Right lobe of liver (tissue), 6 donors: ENCODE data around the gene CORO2B. TPM values are rescaled to one million over a fixed set of nuclear protein-coding genes. Genes with fewer than 3 reads are reported as not detected.

Source experiments
- ATAC-seq, 4 donors: fragments of 200-7000 bp; cut with Tn5 transposase; one replicate each; pipeline ENCODE4 v1.9.1; 2020; ENCODE audit warnings: mild to moderate bottlenecking in 4 of 4, moderate library complexity in 4 of 4
- DNase-seq, 3 donors: peaks; one replicate each; pipeline ENCODE4 v3.0.0-alpha.2; 2020
- H3K27ac ChIP-seq, 3 donors: fragments of 200-600 bp; one replicate each; pipeline ENCODE4 v1.8.0; 2022
- H3K27me3 ChIP-seq, 2 donors: fragments of 200-600 bp; one replicate each; pipeline ENCODE4 v1.8.0; 2022
- H3K36me3 ChIP-seq, 4 donors: fragments of 200-600 bp; sonication (generic) in 1 of 4; one replicate each; pipeline versions ENCODE4 v1.5.1 to v1.8.0; 2017 to 2022; ENCODE audit warnings: control low read depth in 1 of 4
- H3K4me1 ChIP-seq, 4 donors: fragments of 200-600 bp; sonication (generic) in 1 of 4; one replicate each; pipeline versions ENCODE4 v1.5.1 to v1.8.0; 2017 to 2022; ENCODE audit warnings: control low read depth in 1 of 4
- H3K4me3 ChIP-seq, 3 donors: fragments of 200-600 bp; one replicate each; pipeline ENCODE4 v1.8.0; 2022
- H3K9me3 ChIP-seq, 4 donors: fragments of 200-600 bp; sonication (generic) in 1 of 4; one replicate each; pipeline versions ENCODE4 v1.5.1 to v1.8.0; 2017 to 2022; ENCODE audit warnings: control low read depth in 1 of 4
- CTCF ChIP-seq, 4 donors: fragments of 200-600 bp in 3 of 4; fragments of 450-650 bp in 1 of 4; IDR thresholded peaks; one replicate each; pipeline versions ENCODE4 v1.5.1 to v1.8.0; 2016 to 2022; ENCODE audit warnings: antibody characterized with exemption in 4 of 4, mild to moderate bottlenecking in 2 of 4
- POLR2A ChIP-seq: fragments of 450-650 bp; IDR thresholded peaks from one replicate; pipeline ENCODE4 v1.6.1; 2017; ENCODE audit warnings: antibody characterized with exemption, mild to moderate bottlenecking
- WGBS: methylation state at CpG from one replicate; pipeline ENCODE4 v1.1.6; 2018; ENCODE audit warnings: low coverage, low lambda C conversion rate; ENCODE audit not compliant: insufficient coverage; ENCODE audit errors: missing lambda C conversion rate; 5-methylcytosine and 5-hydroxymethylcytosine counted together
- intact Hi-C, 2 donors: fragments of 100-400 bp; cut with DNase I; formaldehyde crosslinking; loops; one replicate each; pipeline versions ENCODE4 v1.11.2 to v1.14.1; 2022
- total RNA-seq, 6 experiments: library from RNA; depleted of rRNA in 2 of 6; stranded (reverse); fragments of >200 nt in 2 of 6; fragmentation: NEBNext Ultra II Directional in 3 of 6; extraction: Animal tissue kit (Norgen Biotek cat#: 25700) in 3 of 6; gene quantifications; one replicate each; pipeline versions ENCODE4 v1.1.0 to v1.2.4, GENCODE V29; 2016 to 2023
- donor health status: DM: no; HTN: yes; CAD: no.
- donor health status: DM: no; HTN: no; CAD: no.
- donor health status: DM: no; HTN: no; CAD: no.
- donor health status: DM: no; HTN: yes; CAD: no.
- donor health status: DM: no; HTN: yes; CAD: no.

The CORO2B gene
- total RNA-seq, 6 experiments from 2014 or later, result 0.18 to 0.68 (median 0.41) TPM

- no peak overlapping the region for H3K4me3 ChIP-seq
- TF ChIP-seq POLR2A, result no peak
- TF ChIP-seq CTCF (IDR thresholded peaks at IDR 0.05), result no peak
- H3K36me3 ChIP-seq, result no peaks in the 10 kb centered on the region
- no peaks in the 10 kb centered on the region for H3K27me3 ChIP-seq
- no peak overlapping the region for H3K27ac ChIP-seq
- intact Hi-C loops, result no loop called here
- H3K9me3 ChIP-seq, result no peaks in the 10 kb centered on the region
- H3K4me1 ChIP-seq, result no peaks in the 10 kb centered on the region
- ATAC-seq (no peak), DNase-seq (no peak)
- WGBS, result 0% methylated on average over 1 of the region's 2 CpGs
These were observed 189.5 kb downstream of the CORO2B start for GRCh38 chr15:68768321-68768720.

- no peaks in the 10 kb centered on the region for H3K4me1 ChIP-seq
- DNase-seq (no peak), ATAC-seq (no peak)
- WGBS, result 100% methylated on average over 1 of the region's 2 CpGs
- no peak overlapping the region for H3K4me3 ChIP-seq
- intact Hi-C loops, result no loop called here
- H3K36me3 ChIP-seq, result no peaks in the 10 kb centered on the region
- TF ChIP-seq POLR2A, result no peak
- no peak for TF ChIP-seq CTCF (IDR thresholded peaks at IDR 0.05)
- no peaks in the 10 kb centered on the region for H3K27me3 ChIP-seq
- no peaks in the 10 kb centered on the region for H3K9me3 ChIP-seq
- no peak overlapping the region for H3K27ac ChIP-seq
These were observed 190.9 kb downstream of the CORO2B start for GRCh38 chr15:68769702-68770101.

GRCh38 chr15:68770216-68770615 lies 191.4 kb downstream of the CORO2B start:
- Histone ChIP-seq H3K4me1 (no peaks in the 10 kb centered on the region), H3K4me3 (no peak overlapping the region), H3K9me3 (no peaks in the 10 kb centered on the region), H3K27me3 (no peaks in the 10 kb centered on the region), H3K36me3 (no peaks in the 10 kb centered on the region), H3K27ac (no peak overlapping the region)
- ATAC-seq (no peak), DNase-seq (no peak)
- intact Hi-C loops, result no loop called here
- no peak for TF ChIP-seq CTCF (IDR thresholded peaks at IDR 0.05)
- no peak for TF ChIP-seq POLR2A

- TF ChIP-seq POLR2A (no peak), CTCF (IDR thresholded peaks at IDR 0.05) (no peak)
- intact Hi-C loops, result no loop called here
- no peak for DNase-seq
These were observed 194.2 kb downstream of the CORO2B start for GRCh38 chr15:68773036-68773435.

GRCh38 chr15:68774120-68774519 lies 195.3 kb downstream of the CORO2B start:
- intact Hi-C loops, result no loop called here
- TF ChIP-seq POLR2A (no peak), CTCF (IDR thresholded peaks at IDR 0.05) (no peak)
- Histone ChIP-seq H3K36me3 (peaks cover 0 to 12% (median 0%) of the 10 kb centered on the region in 4 donors), H3K4me3 (no peak overlapping the region), H3K27ac (no peak overlapping the region), H3K27me3 (no peaks in the 10 kb centered on the region), H3K4me1 (no peaks in the 10 kb centered on the region), H3K9me3 (no peaks in the 10 kb centered on the region)
- WGBS, result 83% methylated on average over 3 of the region's 4 CpGs
- ATAC-seq, result no peak
- no peak for DNase-seq

More at GRCh38 chr15:68773036-68773435, 194.2 kb downstream of the CORO2B start:
- Histone ChIP-seq H3K4me3 (no peak overlapping the region), H3K27ac (no peak overlapping the region), H3K9me3 (no peaks in the 10 kb centered on the region), H3K36me3 (peaks cover 0 to 1% (median 0%) of the 10 kb centered on the region in 4 donors), H3K27me3 (no peaks in the 10 kb centered on the region), H3K4me1 (no peaks in the 10 kb centered on the region)
- no peak for ATAC-seq
- no CpG with 5 or more reads among the region's 2 CpGs for WGBS
